Spinal cord (tissue), 10 donors: Measurements from ENCODE around the gene SHROOM3. TPM values are rescaled to one million over a fixed set of nuclear protein-coding genes. Genes with fewer than 3 reads are reported as not detected.

Experiments
- DNase-seq, 6 donors: peaks; one replicate each; pipeline versions ENCODE4 v3.0.0 to v3.0.0-alpha.2; 2013 to 2015; ENCODE audit warnings: low spot score in 6 of 6, low read depth in 4 of 6
- H3K27ac ChIP-seq: one replicate; pipeline ENCODE4 v1.5.1; 2013; ENCODE audit warnings: low read depth, low read length, control low read depth
- H3K27me3 ChIP-seq: one replicate; pipeline ENCODE4 v1.6.1; 2013; ENCODE audit warnings: low read length; ENCODE audit not compliant: control insufficient read depth, insufficient read depth
- H3K36me3 ChIP-seq: one replicate; pipeline ENCODE4 v1.6.1; 2013; ENCODE audit warnings: low read length; ENCODE audit not compliant: control insufficient read depth, insufficient read depth
- H3K4me1 ChIP-seq: one replicate; pipeline ENCODE4 v1.6.1; 2013; ENCODE audit warnings: low read length; ENCODE audit not compliant: control insufficient read depth, insufficient read depth
- H3K4me3 ChIP-seq: one replicate; pipeline ENCODE4 v1.5.1; 2013; ENCODE audit warnings: low read depth, low read length, control low read depth
- H3K9me3 ChIP-seq: one replicate; pipeline ENCODE4 v1.6.1; 2013; ENCODE audit warnings: low read length; ENCODE audit not compliant: control insufficient read depth, insufficient read depth
- WGBS: methylation state at CpG from one replicate; pipeline ENCODE4 v1.1.5; 2013; ENCODE audit warnings: missing lambda C conversion rate; ENCODE audit not compliant: insufficient coverage; 5-methylcytosine and 5-hydroxymethylcytosine counted together
- polyA plus RNA-seq, 2 donors: library from polyadenylated mRNA; unstranded; fragments of 120-200 nt; gene quantifications; one replicate each; pipeline ENCODE4 v1.2.1, GENCODE V29; 2013; ENCODE audit not compliant: insufficient read length in 2 of 2
- total RNA-seq, 2 donors: library from RNA; depleted of rRNA in 1 of 2; stranded (reverse); fragments of 120-200 nt in 1 of 2; fragments of >200 nt in 1 of 2; gene quantifications; one replicate each; pipeline versions ENCODE4 v1.2.3 to v1.2.4, GENCODE V29; 2013 to 2014
- donor health status: healthy.

The SHROOM3 gene
- total and polyA plus RNA-seq, 4 donors = 11.6 to 23.3 (median 19.3) TPM

GRCh38 chr4:76733068-76733771 is 298.2 kb downstream of the SHROOM3 start:
- DNase-seq = peak in 1 of 6 donors; percentile 67

GRCh38 chr4:76736414-76736813 is 301.4 kb downstream of the SHROOM3 start:
- no peak overlapping the region for H3K27ac ChIP-seq
- no CpG with 5 or more reads among the region's 3 CpGs for WGBS
- no peak for DNase-seq

More at GRCh38 chr4:76733068-76733771, 298.2 kb downstream of the SHROOM3 start:
- peaks cover 2% of the 10 kb centered on the region for H3K36me3 ChIP-seq
- peaks cover 7% of the 10 kb centered on the region for H3K4me1 ChIP-seq
- H3K9me3 ChIP-seq = no peaks in the 10 kb centered on the region
- no peak overlapping the region for H3K4me3 ChIP-seq
- H3K27ac ChIP-seq = no peak overlapping the region
- H3K27me3 ChIP-seq = no peaks in the 10 kb centered on the region
- WGBS = 42% methylated on average over 3 of the region's 3 CpGs

GRCh38 chr4:76737180-76737579 is 302.2 kb downstream of the SHROOM3 start:
- Histone ChIP-seq H3K4me3 (no peak overlapping the region), H3K27ac (no peak overlapping the region), H3K27me3 (no peaks in the 10 kb centered on the region), H3K9me3 (no peaks in the 10 kb centered on the region), H3K4me1 (peaks cover 11% of the 10 kb centered on the region), H3K36me3 (peaks cover 33% of the 10 kb centered on the region)
- 60% methylated on average over 2 of the region's 2 CpGs for WGBS
- no peak for DNase-seq

More at GRCh38 chr4:76736414-76736813, 301.4 kb downstream of the SHROOM3 start:
- H3K36me3 ChIP-seq = peaks cover 28% of the 10 kb centered on the region
- no peaks in the 10 kb centered on the region for H3K27me3 ChIP-seq
- H3K9me3 ChIP-seq = no peaks in the 10 kb centered on the region
- peaks cover 11% of the 10 kb centered on the region for H3K4me1 ChIP-seq
- no peak overlapping the region for H3K4me3 ChIP-seq

- DNase-seq = no peak
- H3K4me1 ChIP-seq = peaks cover 11% of the 10 kb centered on the region
- H3K4me3 ChIP-seq = no peak overlapping the region
- no CpG with 5 or more reads among the region's 2 CpGs for WGBS
- H3K36me3 ChIP-seq = peaks cover 33% of the 10 kb centered on the region
- H3K9me3 ChIP-seq = no peaks in the 10 kb centered on the region
- H3K27ac ChIP-seq = peak overlapping the region; percentile 57
- H3K27me3 ChIP-seq = no peaks in the 10 kb centered on the region
Observed at GRCh38 chr4:76737771-76738085, 302.7 kb downstream of the SHROOM3 start.

GRCh38 chr4:76738086-76738931 is 303.3 kb downstream of the SHROOM3 start:
- Histone ChIP-seq H3K27me3 (no peaks in the 10 kb centered on the region), H3K9me3 (no peaks in the 10 kb centered on the region), H3K27ac (peak overlapping the region; percentile 57), H3K4me3 (no peak overlapping the region), H3K4me1 (peaks cover 10% of the 10 kb centered on the region), H3K36me3 (peaks cover 33% of the 10 kb centered on the region)
- peak in 2 of 6 donors; percentile 56 to 74 for DNase-seq
- 78% methylated on average over 3 of the region's 5 CpGs for WGBS

- Histone ChIP-seq H3K4me1 (peaks cover 7% of the 10 kb centered on the region), H3K4me3 (no peak overlapping the region), H3K9me3 (no peaks in the 10 kb centered on the region), H3K36me3 (peaks cover 33% of the 10 kb centered on the region), H3K27ac (no peak overlapping the region), H3K27me3 (no peaks in the 10 kb centered on the region)
- no peak for DNase-seq
- 97% methylated on average over 24 of the region's 24 CpGs for WGBS
Observed at GRCh38 chr4:76740192-76740591, 305.2 kb downstream of the SHROOM3 start.

- Histone ChIP-seq H3K36me3 (peaks cover 33% of the 10 kb centered on the region), H3K4me3 (no peak overlapping the region), H3K9me3 (no peaks in the 10 kb centered on the region), H3K27ac (no peak overlapping the region), H3K27me3 (no peaks in the 10 kb centered on the region), H3K4me1 (peaks cover 7% of the 10 kb centered on the region)
- 96% methylated on average over 84 of the region's 85 CpGs for WGBS
- no peak for DNase-seq
Observed at GRCh38 chr4:76740866-76741662, 306.0 kb downstream of the SHROOM3 start.

- Histone ChIP-seq H3K27me3 (no peaks in the 10 kb centered on the region), H3K9me3 (no peaks in the 10 kb centered on the region), H3K4me1 (peaks cover 7% of the 10 kb centered on the region), H3K36me3 (peaks cover 33% of the 10 kb centered on the region), H3K27ac (no peak overlapping the region), H3K4me3 (no peak overlapping the region)
- no peak for DNase-seq
- WGBS = 96% methylated on average over 25 of the region's 26 CpGs
Observed at GRCh38 chr4:76741663-76742020, 306.6 kb downstream of the SHROOM3 start.

- H3K4me1 ChIP-seq = no peaks in the 10 kb centered on the region
- WGBS = no CpG with 5 or more reads among the region's 1 CpG
- no peak for DNase-seq
Observed at GRCh38 chr4:76744241-76744921, 309.4 kb downstream of the SHROOM3 start.

More at GRCh38 chr4:76744241-76744921, 309.4 kb downstream of the SHROOM3 start:
- Histone ChIP-seq H3K9me3 (no peaks in the 10 kb centered on the region), H3K4me3 (no peak overlapping the region), H3K27me3 (no peaks in the 10 kb centered on the region), H3K27ac (no peak overlapping the region), H3K36me3 (peaks cover 25% of the 10 kb centered on the region)
